Keratinocyte (primary cell): Measurements from ENCODE around the gene NEURL1. TPM values are rescaled to one million over a fixed set of nuclear protein-coding genes. Genes with fewer than 3 reads are reported as not detected.

ENCODE experiments used
- DNase-seq: peaks from one replicate; pipeline ENCODE4 v3.0.0-alpha.2; 2011; ENCODE audit warnings: low read depth, missing footprints, low spot score
- FAIRE-seq: peaks from 2 replicates; lab custom pipeline; 2011; peaks lifted over from hg19 to GRCh38; lab: Jason Lieb, UNC
- H2AFZ ChIP-seq: 2 replicates; pipeline ENCODE4 v1.6.0; 2012; ENCODE audit warnings: low read length, control low read depth, inconsistent platforms; ENCODE audit not compliant: control insufficient read depth
- H3K27ac ChIP-seq: 2 replicates; pipeline ENCODE4 v1.5.1; 2011; ENCODE audit warnings: low read length; ENCODE audit not compliant: control insufficient read depth, insufficient read depth
- H3K27me3 ChIP-seq: 3 replicates; pipeline ENCODE4 v1.6.0; 2011; ENCODE audit warnings: low read length; ENCODE audit not compliant: control insufficient read depth, insufficient read depth; ENCODE audit errors: extremely low read depth
- H3K36me3 ChIP-seq, 2 experiments: 2 replicates in 1 of 2; 3 replicates in 1 of 2; pipeline ENCODE4 v1.5.1; 2011; ENCODE audit warnings: low read length in 2 of 2, mild to moderate bottlenecking in 1 of 2; ENCODE audit not compliant: control insufficient read depth in 2 of 2, insufficient read depth in 2 of 2; ENCODE audit errors: extremely low read depth in 1 of 2
- H3K4me1 ChIP-seq: 3 replicates; pipeline ENCODE4 v1.5.1; 2011; ENCODE audit warnings: low read length; ENCODE audit not compliant: control insufficient read depth, insufficient read depth; ENCODE audit errors: extremely low read depth
- H3K4me2 ChIP-seq: 3 replicates; pipeline ENCODE4 v1.6.0; 2011; ENCODE audit warnings: low read depth, low read length; ENCODE audit not compliant: control insufficient read depth, insufficient read depth; ENCODE audit errors: extremely low read depth
- H3K4me3 ChIP-seq, 3 experiments: fragments of 200-600 bp in 1 of 3; sonication (generic) in 1 of 3; 2 replicates in 2 of 3; 3 replicates in 1 of 3; pipeline ENCODE4 v1.5.1; 2011 to 2016; ENCODE audit warnings: low read length in 3 of 3, mild to moderate bottlenecking in 3 of 3, control low read depth in 2 of 3, inconsistent platforms in 1 of 3, low read depth in 1 of 3, mixed read lengths in 1 of 3, mixed run types in 1 of 3, moderate library complexity in 1 of 3; ENCODE audit not compliant: control insufficient read depth in 2 of 3, insufficient read depth in 2 of 3; ENCODE audit errors: extremely low read depth in 1 of 3
- H3K79me2 ChIP-seq: 2 replicates; pipeline ENCODE4 v1.6.0; 2012; ENCODE audit warnings: low read length; ENCODE audit not compliant: control insufficient read depth, insufficient read depth
- H3K9ac ChIP-seq: 3 replicates; pipeline ENCODE4 v1.6.0; 2011; ENCODE audit warnings: low read length; ENCODE audit not compliant: control insufficient read depth, insufficient read depth; ENCODE audit errors: extremely low read depth
- H3K9me1 ChIP-seq: 3 replicates; pipeline ENCODE4 v1.6.0; 2011; ENCODE audit warnings: low read length; ENCODE audit not compliant: control insufficient read depth, insufficient read depth; ENCODE audit errors: extremely low read depth
- H3K9me3 ChIP-seq: 2 replicates; pipeline ENCODE4 v1.5.1; 2012; ENCODE audit warnings: low read depth, low read length; ENCODE audit not compliant: control insufficient read depth
- H4K20me1 ChIP-seq: 3 replicates; pipeline ENCODE4 v1.6.0; 2011; ENCODE audit warnings: low read length; ENCODE audit not compliant: control insufficient read depth, insufficient read depth; ENCODE audit errors: extremely low read depth
- CTCF ChIP-seq, 3 experiments: IDR thresholded peaks in 1 of 3; conservative IDR thresholded peaks in 1 of 3; optimal IDR thresholded peaks in 1 of 3; 2 replicates in 2 of 3; 3 replicates in 1 of 3; pipeline versions ENCODE3 to v1.5.1; 2011; ENCODE audit warnings: low read length in 3 of 3, mild to moderate bottlenecking in 3 of 3, moderate library complexity in 2 of 3, control low read depth in 1 of 3, inconsistent platforms in 1 of 3; ENCODE audit not compliant: insufficient read depth in 2 of 3; ENCODE audit errors: extremely low read depth in 1 of 3
- EZH2 ChIP-seq: IDR thresholded peaks from one replicate; pipeline ENCODE4 v1.6.1; 2012; ENCODE audit warnings: inconsistent platforms, mild to moderate bottlenecking, low read length, moderate library complexity
- dilution Hi-C: fragments of 300-500 bp; cut with MboI; formaldehyde crosslinking; loops from one replicate; pipeline ENCODE4 v1.7.0; 2020; ENCODE audit warnings: low sequenced_read_pairs; ENCODE audit not compliant: extremely low pct_ligation_motif_present
- polyA plus RNA-seq, 5 experiments: library from polyadenylated mRNA; depleted of rRNA in 3 of 5; stranded (reverse) in 3 of 5; stranded (forward) in 1 of 5; unstranded in 1 of 5; fragments of >200 nt; gene quantifications; 1 replicate in 1 of 5; 2 replicates in 3 of 5; 3 replicates in 1 of 5; pipeline versions ENCODE4 v1.2.1 to v1.2.3, GENCODE V29; 2011 to 2012; ENCODE audit warnings: missing spikeins in 2 of 5, low read depth in 1 of 5, low replicate concordance in 1 of 5

Gene NEURL1
- polyA plus RNA-seq, 1 donor (not counting 4 experiments of a cell fraction or from before 2014, with no cell fraction given) = 0.03 TPM

GRCh38 chr10:103472005-103472404, 21.5 kb upstream of the NEURL1 start:
- Histone ChIP-seq H3K9me1 (no peaks in the 10 kb centered on the region), H3K9ac (no peak overlapping the region), H3K79me2 (no peaks in the 10 kb centered on the region), H3K27me3 (peaks cover 4% of the 10 kb centered on the region), H3K4me3 (no peak overlapping the region), H3K4me2 (no peak overlapping the region), H2AFZ (no peak overlapping the region), H3K36me3 (no peaks in the 10 kb centered on the region), H3K4me1 (peaks cover 3% of the 10 kb centered on the region), H3K9me3 (no peaks in the 10 kb centered on the region), H3K27ac (no peak overlapping the region), H4K20me1 (no peaks in the 10 kb centered on the region)
- no peak for TF ChIP-seq EZH2
- no peak for TF ChIP-seq CTCF (optimal IDR thresholded peaks at IDR 0.05 in 1 of 3, IDR thresholded peaks at IDR 0.05 in 1 of 3, conservative IDR thresholded peaks at IDR 0.05 in 1 of 3; ENCODE audit: extremely low read depth in 1 of 3, insufficient read depth in 2 of 3, low read length in 3 of 3)
- no peak for DNase-seq
- FAIRE-seq = no peak
- dilution Hi-C loops = no loop called here

GRCh38 chr10:103473261-103473671, 20.2 kb upstream of the NEURL1 start:
- H3K4me2 ChIP-seq = no peak overlapping the region
- DNase-seq = no peak

More at GRCh38 chr10:103473261-103473671, 20.2 kb upstream of the NEURL1 start:
- Histone ChIP-seq H3K27me3 (peaks cover 2% of the 10 kb centered on the region), H3K9ac (no peak overlapping the region), H3K4me3 (no peak overlapping the region), H3K4me1 (peaks cover 3% of the 10 kb centered on the region), H3K9me3 (no peaks in the 10 kb centered on the region), H2AFZ (no peak overlapping the region), H4K20me1 (no peaks in the 10 kb centered on the region), H3K27ac (no peak overlapping the region), H3K9me1 (no peaks in the 10 kb centered on the region), H3K36me3 (no peaks in the 10 kb centered on the region), H3K79me2 (no peaks in the 10 kb centered on the region)
- TF ChIP-seq EZH2 = no peak
- TF ChIP-seq CTCF (optimal IDR thresholded peaks at IDR 0.05 in 1 of 3, IDR thresholded peaks at IDR 0.05 in 1 of 3, conservative IDR thresholded peaks at IDR 0.05 in 1 of 3; ENCODE audit: extremely low read depth in 1 of 3, insufficient read depth in 2 of 3, low read length in 3 of 3) = no peak
- dilution Hi-C loops = no loop called here
- FAIRE-seq = no peak
